ENCODE results near the gene SEC24D.

SEC24D gene

GRCh38 chr4:118774989-118775388 lies 60.9 kb downstream of the SEC24D start:
- no peak for TF ChIP-seq CTCF (conservative IDR thresholded peaks at IDR 0.05)
- H3K27ac ChIP-seq: no peak overlapping the region

GRCh38 chr4:118774321-118774720 lies 61.6 kb downstream of the SEC24D start:
- H3K27ac ChIP-seq: no peak overlapping the region
- TF ChIP-seq CTCF (conservative IDR thresholded peaks at IDR 0.05): no peak

GRCh38 chr4:118773429-118773792 lies 62.5 kb downstream of the SEC24D start:
- TF ChIP-seq CTCF (conservative IDR thresholded peaks at IDR 0.05): no peak
- no peak overlapping the region for H3K27ac ChIP-seq

- no peak for TF ChIP-seq CTCF (conservative IDR thresholded peaks at IDR 0.05)
- H3K27ac ChIP-seq: no peak overlapping the region
Observed at GRCh38 chr4:118772767-118773428, 63.0 kb downstream of the SEC24D start.

DNA sequence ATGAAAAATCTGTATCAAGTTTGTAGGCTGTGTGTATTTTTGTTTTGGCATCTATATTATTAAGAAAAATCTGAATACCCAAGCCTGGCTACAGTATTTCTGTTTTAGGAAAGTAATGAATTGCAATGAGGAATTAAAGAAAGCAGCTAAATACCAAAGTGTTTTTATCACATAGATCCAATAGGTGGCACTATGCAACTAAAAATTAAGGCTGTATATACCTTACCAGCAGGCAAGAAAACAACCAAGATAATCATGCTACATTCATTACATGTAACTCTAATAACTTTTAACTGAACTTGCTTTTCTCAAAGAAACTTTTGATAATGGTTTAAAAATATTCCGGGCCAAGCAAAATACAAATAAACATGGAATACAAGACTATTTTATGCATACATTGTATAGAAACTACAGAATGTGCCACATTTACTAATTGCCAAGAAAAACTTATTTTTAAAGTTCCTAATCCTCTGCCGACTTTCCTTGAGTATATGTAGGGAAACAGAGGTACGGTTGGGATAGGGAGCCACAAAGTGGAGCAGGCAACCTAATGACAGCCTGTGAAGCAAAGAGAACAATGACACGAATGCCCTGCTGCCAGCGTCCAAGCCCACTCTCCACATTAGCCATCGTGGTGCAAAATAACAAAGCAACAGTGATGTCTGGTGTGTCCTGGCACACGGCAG lies 63.7 kb downstream of the SEC24D start:
- H3K27ac ChIP-seq: no peak overlapping the region
- peak; percentile 71 for TF ChIP-seq CTCF (conservative IDR thresholded peaks at IDR 0.05)

DNA sequence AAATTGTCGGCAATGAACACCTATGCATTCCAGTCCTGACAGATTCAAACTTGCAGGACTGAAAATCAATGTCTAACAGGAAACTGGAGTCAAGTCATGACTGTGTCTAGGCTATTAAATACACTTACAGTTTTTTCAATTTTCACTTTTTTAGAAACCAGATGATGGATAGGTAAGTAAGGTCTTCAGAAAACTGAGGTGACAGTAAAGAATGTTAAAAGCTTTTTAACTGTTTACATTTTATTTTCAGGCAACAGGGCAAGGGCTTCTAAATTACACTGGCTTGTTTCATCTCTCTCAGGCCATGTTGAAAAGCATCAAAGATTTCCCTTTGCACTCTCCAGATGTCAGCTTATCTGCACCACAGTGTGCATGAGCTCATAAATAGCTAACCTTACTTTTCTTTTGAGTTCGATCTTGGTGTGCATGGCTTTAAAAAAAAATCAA lies 65.2 kb downstream of the SEC24D start:
- no peak for TF ChIP-seq CTCF (conservative IDR thresholded peaks at IDR 0.05)
- H3K27ac ChIP-seq: no peak overlapping the region

DNA sequence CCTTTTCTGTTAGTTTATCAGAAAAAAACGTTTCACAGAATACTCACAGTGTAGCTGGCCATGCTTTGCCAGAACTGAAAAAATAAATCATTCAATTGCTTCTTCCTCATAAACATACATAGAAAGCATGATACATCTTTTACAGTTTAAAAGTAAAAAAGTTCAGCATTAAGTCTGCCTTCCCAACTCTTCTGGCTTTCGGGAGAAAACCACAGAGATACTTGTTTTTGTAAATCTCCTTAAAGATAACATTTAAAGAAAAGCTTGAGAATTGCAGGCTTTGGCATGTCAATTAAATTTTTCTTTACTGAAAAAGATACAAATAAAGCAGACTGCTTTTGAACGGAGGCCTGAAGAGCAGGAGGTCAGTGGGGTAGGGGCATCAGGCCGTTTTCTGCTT lies 66.8 kb downstream of the SEC24D start:
- no peak for TF ChIP-seq CTCF (conservative IDR thresholded peaks at IDR 0.05)
- no peak overlapping the region for H3K27ac ChIP-seq
